ENCODE results near the gene ZCCHC24.

ZCCHC24 gene

GRCh38 chr10:79414714-79415113 lies 30.7 kb downstream of the ZCCHC24 start:
- DNase-seq (ENCODE audit: extremely low read depth in 1 of 2, low read depth in 1 of 2) = no peak

GRCh38 chr10:79413196-79413595 lies 32.2 kb downstream of the ZCCHC24 start:
- no peak for DNase-seq (ENCODE audit: extremely low read depth in 1 of 2, low read depth in 1 of 2)

- no peak for DNase-seq (ENCODE audit: extremely low read depth in 1 of 2, low read depth in 1 of 2)
Observed at GRCh38 chr10:79412516-79412915, 32.9 kb downstream of the ZCCHC24 start.

- DNase-seq (ENCODE audit: extremely low read depth in 1 of 2, low read depth in 1 of 2) = no peak
Observed at GRCh38 chr10:79411546-79412495, 33.6 kb downstream of the ZCCHC24 start.

- DNase-seq (ENCODE audit: extremely low read depth in 1 of 2, low read depth in 1 of 2) = no peak
Observed at GRCh38 chr10:79410315-79411094, 34.9 kb downstream of the ZCCHC24 start.

- no peak for DNase-seq (ENCODE audit: extremely low read depth in 1 of 2, low read depth in 1 of 2)
Observed at GRCh38 chr10:79409726-79410085, 35.7 kb downstream of the ZCCHC24 start.

GRCh38 chr10:79409038-79409725 lies 36.2 kb downstream of the ZCCHC24 start:
- no peak for DNase-seq (ENCODE audit: extremely low read depth in 1 of 2, low read depth in 1 of 2)

- no peak for DNase-seq (ENCODE audit: extremely low read depth in 1 of 2, low read depth in 1 of 2)
Observed at GRCh38 chr10:79407811-79408795, 37.3 kb downstream of the ZCCHC24 start.

- no peak for DNase-seq (ENCODE audit: extremely low read depth in 1 of 2, low read depth in 1 of 2)
Observed at GRCh38 chr10:79407423-79407796, 38.0 kb downstream of the ZCCHC24 start.

- no peak for DNase-seq (ENCODE audit: extremely low read depth in 1 of 2, low read depth in 1 of 2)
Observed at GRCh38 chr10:79406683-79407422, 38.6 kb downstream of the ZCCHC24 start.

GRCh38 chr10:79405995-79406515 lies 39.4 kb downstream of the ZCCHC24 start:
- no peak for DNase-seq (ENCODE audit: extremely low read depth in 1 of 2, low read depth in 1 of 2)

- no peak for DNase-seq (ENCODE audit: extremely low read depth in 1 of 2, low read depth in 1 of 2)
Observed at GRCh38 chr10:79405221-79405994, 40.0 kb downstream of the ZCCHC24 start.

GRCh38 chr10:79404690-79405131 lies 40.7 kb downstream of the ZCCHC24 start:
- no peak for DNase-seq (ENCODE audit: extremely low read depth in 1 of 2, low read depth in 1 of 2)

GRCh38 chr10:79404231-79404609 lies 41.2 kb downstream of the ZCCHC24 start:
- no peak for DNase-seq (ENCODE audit: extremely low read depth in 1 of 2, low read depth in 1 of 2)

GRCh38 chr10:79403441-79404230 lies 41.8 kb downstream of the ZCCHC24 start:
- no peak for DNase-seq (ENCODE audit: extremely low read depth in 1 of 2, low read depth in 1 of 2)

GRCh38 chr10:79402951-79403350 lies 42.5 kb downstream of the ZCCHC24 start:
- no peak for DNase-seq (ENCODE audit: extremely low read depth in 1 of 2, low read depth in 1 of 2)

- no peak for DNase-seq (ENCODE audit: extremely low read depth in 1 of 2, low read depth in 1 of 2)
Observed at GRCh38 chr10:79402625-79402946, 42.8 kb downstream of the ZCCHC24 start.
